Stimulated activated CD4-positive, alpha-beta T cell treated with anti-CD3 and anti-CD28 coated beads, Interleukin-15, amount 100 ng/mL, for 1 hour (primary cell): ENCODE results near the gene FAM120B.
"Not testable (repeated sequence)": the region's sequence is repeated elsewhere in the genome, so short reads cannot be mapped to it uniquely, and the experiment has no call there.

Experiments
- DNase-seq, 2 donors: peaks; one replicate each; pipeline ENCODE4 v3.0.0-alpha.2; 2020; ENCODE audit warnings: low read depth in 1 of 2, low spot score in 1 of 2

Gene FAM120B, protein sequence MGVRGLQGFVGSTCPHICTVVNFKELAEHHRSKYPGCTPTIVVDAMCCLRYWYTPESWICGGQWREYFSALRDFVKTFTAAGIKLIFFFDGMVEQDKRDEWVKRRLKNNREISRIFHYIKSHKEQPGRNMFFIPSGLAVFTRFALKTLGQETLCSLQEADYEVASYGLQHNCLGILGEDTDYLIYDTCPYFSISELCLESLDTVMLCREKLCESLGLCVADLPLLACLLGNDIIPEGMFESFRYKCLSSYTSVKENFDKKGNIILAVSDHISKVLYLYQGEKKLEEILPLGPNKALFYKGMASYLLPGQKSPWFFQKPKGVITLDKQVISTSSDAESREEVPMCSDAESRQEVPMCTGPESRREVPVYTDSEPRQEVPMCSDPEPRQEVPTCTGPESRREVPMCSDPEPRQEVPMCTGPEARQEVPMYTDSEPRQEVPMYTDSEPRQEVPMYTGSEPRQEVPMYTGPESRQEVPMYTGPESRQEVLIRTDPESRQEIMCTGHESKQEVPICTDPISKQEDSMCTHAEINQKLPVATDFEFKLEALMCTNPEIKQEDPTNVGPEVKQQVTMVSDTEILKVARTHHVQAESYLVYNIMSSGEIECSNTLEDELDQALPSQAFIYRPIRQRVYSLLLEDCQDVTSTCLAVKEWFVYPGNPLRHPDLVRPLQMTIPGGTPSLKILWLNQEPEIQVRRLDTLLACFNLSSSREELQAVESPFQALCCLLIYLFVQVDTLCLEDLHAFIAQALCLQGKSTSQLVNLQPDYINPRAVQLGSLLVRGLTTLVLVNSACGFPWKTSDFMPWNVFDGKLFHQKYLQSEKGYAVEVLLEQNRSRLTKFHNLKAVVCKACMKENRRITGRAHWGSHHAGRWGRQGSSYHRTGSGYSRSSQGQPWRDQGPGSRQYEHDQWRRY

GRCh38 chr6:170306324-170307079 is at the start of gene FAM120B:
Gene FAM120B, plus strand, starts transcription at chr6:170306758. Its CDS starts 10,633 bp downstream, at chr6:170317391.
- DNase-seq, result peak; percentile 90 to 92

- DNase-seq, result no peak
Observed at GRCh38 chr6:170257376-170257775, 49.2 kb upstream of the FAM120B start.

GRCh38 chr6:170258407-170258806 is 48.2 kb upstream of the FAM120B start:
- no peak for DNase-seq

- no peak for DNase-seq
Observed at GRCh38 chr6:170259278-170259677, 47.3 kb upstream of the FAM120B start.

DNA sequence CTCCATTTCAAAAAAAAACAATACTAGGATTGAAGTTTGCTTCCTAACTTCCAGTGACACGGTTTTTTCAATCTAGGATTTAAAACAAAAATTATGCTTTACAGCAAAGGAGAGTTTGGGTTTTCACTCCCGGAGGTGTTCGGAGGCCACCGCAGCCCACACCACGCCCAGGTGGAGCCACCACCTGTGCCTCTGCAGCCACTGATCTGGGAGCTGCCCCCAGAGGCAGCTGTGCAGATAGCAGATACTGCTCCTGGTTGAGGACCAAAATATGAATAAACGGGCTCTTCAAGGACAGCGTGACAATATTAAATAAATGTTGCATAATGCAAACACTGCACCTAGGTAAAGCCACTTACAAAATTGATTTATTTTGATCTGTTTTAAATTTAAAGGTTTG is 45.9 kb upstream of the FAM120B start:
- no peak for DNase-seq

GRCh38 chr6:170261643-170262488 is 44.7 kb upstream of the FAM120B start:
- no peak for DNase-seq

- DNase-seq, result no peak
Observed at GRCh38 chr6:170262489-170263088, 44.0 kb upstream of the FAM120B start.

DNA sequence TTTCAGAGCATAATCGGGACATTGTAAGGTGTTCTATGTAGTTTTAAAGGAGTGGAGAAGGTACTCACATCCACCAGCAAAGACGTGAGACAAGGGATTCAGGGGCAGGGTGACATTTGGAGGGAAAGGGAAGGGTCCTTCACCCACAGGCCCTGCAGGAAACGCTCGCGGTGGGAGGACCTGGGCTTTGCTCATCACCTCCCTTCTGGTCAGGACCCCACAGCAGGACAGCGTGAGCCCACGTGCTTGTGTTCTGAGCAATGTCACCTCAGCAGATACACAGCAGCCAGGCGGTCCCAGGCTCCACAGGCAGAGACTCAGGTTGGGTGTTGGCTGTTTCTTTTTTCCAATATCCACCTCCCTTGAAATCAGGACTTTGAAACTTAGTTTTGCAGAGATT is 43.1 kb upstream of the FAM120B start:
- DNase-seq, result no peak

GRCh38 chr6:170264086-170264485 is 42.5 kb upstream of the FAM120B start:
- no peak for DNase-seq

- DNase-seq, result not testable (repeated sequence)
Observed at GRCh38 chr6:170264644-170265043, 41.9 kb upstream of the FAM120B start.

GRCh38 chr6:170265655-170266054 is 40.9 kb upstream of the FAM120B start:
- no peak for DNase-seq

- DNase-seq, result no peak
Observed at GRCh38 chr6:170266061-170266825, 40.3 kb upstream of the FAM120B start.

DNA sequence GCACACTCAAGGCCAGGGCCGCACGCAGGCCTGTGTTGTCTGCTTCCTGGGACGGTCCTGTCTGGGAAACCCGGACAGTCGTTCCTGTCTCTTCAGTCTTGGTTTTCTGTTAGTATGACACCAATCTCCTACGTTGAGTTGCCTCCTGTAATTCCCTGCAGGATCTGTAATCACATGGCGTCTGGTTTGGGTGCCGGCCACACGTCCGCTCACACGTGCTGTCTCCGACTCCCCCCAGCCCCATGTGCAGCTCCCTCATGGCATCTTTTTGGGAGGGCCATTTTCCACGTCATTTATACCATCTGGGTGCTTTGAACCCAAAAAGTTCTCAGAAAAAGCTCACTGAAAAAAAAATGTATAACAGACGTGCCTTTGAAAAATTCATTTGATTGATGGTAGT is 38.9 kb upstream of the FAM120B start:
- no peak for DNase-seq

- DNase-seq, result no peak
Observed at GRCh38 chr6:170268216-170269129, 38.1 kb upstream of the FAM120B start.

DNA sequence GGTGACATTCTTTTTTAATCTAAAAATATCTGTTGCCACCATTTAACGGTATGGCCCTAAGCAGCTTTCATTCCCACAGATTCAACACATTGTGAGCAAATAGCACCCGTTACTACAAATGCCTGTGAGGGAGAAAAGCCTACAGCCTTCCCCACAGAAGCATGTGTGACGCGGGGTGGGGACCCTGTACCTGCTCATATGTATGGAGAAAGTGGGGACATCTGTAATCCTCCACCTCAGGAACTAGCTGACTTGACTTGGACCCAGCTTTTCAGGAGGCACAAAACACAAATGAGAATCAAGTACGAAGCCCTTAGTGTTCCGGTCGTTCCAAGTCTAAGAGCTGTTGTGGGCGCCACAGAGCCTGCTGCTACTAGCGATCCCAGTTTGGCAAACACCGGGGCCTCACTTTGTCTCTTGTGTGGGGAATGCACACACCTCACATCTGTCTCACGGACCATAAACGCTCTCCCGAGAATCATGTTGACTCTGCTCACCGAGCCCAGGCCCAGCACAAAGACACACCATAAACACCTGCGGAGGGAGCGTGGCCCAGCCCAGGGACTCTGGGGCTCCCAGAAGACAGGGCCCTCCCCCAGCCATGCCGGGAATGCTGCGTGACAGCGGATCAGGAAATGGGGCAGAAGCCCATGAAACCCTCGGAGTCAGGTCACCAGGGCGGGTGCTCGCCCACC is 37.3 kb upstream of the FAM120B start:
- DNase-seq, result no peak

DNA sequence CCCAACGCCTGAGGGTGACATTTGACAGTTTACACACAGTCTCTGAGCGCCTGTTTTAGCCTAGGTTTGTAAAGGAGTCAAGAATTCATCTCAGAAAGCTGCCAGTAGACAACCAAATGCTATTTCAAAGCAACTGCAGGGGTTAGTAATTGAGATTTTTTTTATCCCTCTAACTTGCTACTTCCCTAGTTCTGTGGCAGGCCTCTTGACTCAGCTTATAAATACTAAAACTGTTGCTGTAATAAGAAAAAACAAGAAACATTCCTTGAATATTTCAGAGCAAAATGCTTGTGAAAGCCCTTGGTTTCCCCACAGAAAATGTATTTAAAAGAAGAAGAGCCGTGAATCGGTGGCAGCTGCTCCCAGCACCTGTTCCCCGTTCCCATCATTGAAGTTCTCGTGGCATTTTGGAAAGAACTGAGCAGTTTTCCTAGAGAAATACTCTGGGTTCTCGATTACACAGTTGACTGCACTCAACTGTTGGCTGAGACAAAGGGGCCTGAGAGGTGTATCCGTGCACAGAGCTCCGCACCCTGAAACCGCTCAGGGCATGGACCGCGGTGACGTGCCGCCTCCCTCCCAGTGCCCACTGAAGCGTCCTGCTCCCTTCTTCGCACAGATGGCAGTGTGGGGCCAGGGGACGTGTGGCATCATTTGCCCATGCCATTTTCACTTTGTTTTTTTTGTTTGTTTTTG is 36.6 kb upstream of the FAM120B start:
- no peak for DNase-seq

DNA sequence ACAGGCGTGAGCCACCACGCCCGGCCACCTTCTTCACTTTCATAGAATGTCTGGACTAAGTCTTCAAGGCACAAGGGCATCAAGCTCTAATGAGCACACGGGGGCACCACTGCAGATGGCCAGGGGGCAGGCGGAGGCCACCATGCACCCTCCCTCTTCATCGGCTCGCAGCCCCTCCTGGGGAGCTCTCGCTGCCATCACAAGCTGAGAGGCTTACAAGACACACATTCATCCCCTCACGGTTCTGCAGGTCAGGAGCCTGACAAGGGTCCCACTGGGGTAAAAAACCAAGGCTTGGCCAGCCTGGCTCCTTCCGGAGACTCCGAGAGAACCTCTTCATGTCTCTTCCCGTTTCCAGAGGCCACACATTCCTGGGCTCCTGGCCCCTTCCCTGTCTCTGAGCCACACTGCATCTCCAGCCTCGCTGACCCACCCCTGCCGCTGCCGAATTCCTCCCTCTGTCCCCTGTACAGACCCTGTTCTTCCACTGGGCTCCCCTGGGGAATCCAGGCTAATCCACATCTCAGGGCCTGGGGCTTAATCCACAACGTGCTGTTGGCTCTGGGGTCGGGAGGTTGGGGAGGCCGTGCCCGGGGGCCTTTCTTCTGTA is 35.5 kb upstream of the FAM120B start:
- no peak for DNase-seq
